DOHH2 (cell line): ENCODE results near the gene KLK1.

ENCODE experiments used
- CTCF ChIP-seq: fragments of 200-600 bp; sonication (generic); IDR thresholded peaks from one replicate; pipeline ENCODE4 v1.5.1; 2014; ENCODE audit warnings: antibody characterized with exemption, mild to moderate bottlenecking, low read depth, low read length; ENCODE audit not compliant: poor library complexity, severe bottlenecking
- EZH2phosphoT487 ChIP-seq: fragments of 200-600 bp; sonication (generic); IDR thresholded peaks from 2 replicates; pipeline ENCODE4 v1.6.1; 2017; ENCODE audit warnings: borderline replicate concordance, mild to moderate bottlenecking, antibody characterized with exemption, low read length, moderate library complexity, mixed read lengths

GRCh38 chr19:50833802-50834167, 10.2 kb upstream of the KLK1 start:
- no peak for TF ChIP-seq CTCF
- no peak for TF ChIP-seq EZH2phosphoT487
